Urothelium cell line (cell line): ENCODE results near the gene TMEM17.
A peak's percentile ranks its signal among the peaks of the same experiment; 100 is the strongest.
"Not testable (repeated sequence)": the region's sequence is repeated elsewhere in the genome, so short reads cannot be mapped to it uniquely, and the experiment has no call there.

Experiments used
- DNase-seq: peaks from one replicate; pipeline ENCODE4 v3.0.0; 2011; ENCODE audit warnings: low spot score, mixed read lengths
- FAIRE-seq: peaks from 2 replicates; lab custom pipeline; 2011; peaks lifted over from hg19 to GRCh38; lab: Jason Lieb, UNC

The TMEM17 gene

DNA sequence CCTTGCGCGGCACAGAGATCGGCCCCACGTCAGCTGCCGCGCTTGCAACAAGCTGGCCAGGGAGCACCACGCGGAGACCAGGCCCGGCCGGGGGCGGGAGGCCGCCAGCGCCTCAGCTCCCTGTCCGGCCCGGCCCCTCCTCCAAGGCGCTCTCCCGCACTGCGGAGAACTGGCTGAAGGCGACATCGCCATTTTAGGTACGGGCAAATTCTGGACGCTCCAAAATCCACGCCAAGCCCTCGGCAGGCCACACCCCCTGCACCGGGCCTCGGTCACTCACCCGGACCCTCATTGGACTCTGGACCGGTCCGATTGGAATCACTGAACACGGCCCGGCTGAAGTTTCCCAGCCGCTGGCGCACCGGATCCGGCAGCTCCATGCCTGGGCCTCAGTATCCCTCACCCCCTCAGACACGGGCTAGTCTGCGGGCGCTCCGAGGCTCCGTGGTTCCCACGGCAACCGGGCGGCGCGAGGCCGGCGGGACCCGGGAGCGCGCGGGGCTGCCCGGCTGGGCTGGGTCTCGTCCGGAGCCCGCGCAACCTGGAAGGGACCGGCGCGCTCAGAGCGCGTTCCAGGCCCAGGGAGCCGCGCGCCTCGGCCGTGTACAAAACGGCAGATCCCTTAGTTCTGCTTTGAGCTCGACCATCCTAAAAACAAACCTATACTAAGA is at the start of gene TMEM17:
Gene TMEM17, minus strand, starts transcription at position 446 of the 671 bp plus-strand sequence. Its CDS starts 66 bp downstream, at position 380.
- peak; percentile 96 for FAIRE-seq

DNA sequence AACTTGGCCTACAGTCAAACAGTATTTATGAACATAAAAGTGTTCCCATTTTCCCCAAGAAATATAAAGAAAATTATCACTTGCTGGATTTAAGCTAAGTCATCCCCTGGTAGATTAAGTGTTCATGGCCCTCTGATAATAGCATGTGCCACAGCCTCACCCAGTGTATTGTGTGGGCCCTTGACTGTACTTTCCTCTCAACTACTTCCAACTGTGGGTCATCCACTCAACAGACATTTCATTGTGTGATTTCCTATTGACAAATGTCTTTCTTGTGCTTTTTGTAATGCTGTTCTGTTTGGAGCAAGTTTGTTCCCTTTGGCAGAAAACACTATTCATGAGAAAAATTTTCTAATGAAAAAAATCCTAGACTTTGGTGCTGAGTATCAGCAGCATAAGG is 48.4 kb upstream of the TMEM17 start:
- FAIRE-seq (no peak), DNase-seq (no peak)

More for the DNA sequence above, at the start of gene TMEM17:
- DNase-seq: peak; percentile 92

GRCh38 chr2:62550461-62550860 is 44.5 kb upstream of the TMEM17 start:
- DNase-seq (no peak), FAIRE-seq (peak; percentile 9)

- no peak for DNase-seq
- FAIRE-seq: no peak
Measured at GRCh38 chr2:62547854-62548253, 41.9 kb upstream of the TMEM17 start.

DNA sequence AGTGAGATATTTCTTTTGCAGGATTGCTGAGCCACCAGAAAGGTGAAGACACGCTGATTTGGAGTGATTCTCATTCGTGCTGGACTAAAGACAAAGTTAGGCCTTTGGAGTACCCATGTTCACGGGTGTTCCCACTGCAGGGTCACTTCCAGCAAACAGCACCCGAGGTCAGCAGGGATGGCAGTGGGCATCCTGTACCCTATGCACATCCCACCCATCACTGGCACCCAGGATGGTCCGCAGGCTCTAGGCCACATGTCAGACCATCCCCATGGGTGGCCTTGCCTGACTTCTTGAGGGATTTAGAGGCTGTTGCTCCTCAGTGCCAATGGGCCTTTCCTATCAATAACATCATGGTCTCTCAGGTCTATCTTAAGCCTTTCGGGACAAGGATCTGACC is 39.3 kb upstream of the TMEM17 start:
- FAIRE-seq: peak; percentile 68
- DNase-seq: no peak

DNA sequence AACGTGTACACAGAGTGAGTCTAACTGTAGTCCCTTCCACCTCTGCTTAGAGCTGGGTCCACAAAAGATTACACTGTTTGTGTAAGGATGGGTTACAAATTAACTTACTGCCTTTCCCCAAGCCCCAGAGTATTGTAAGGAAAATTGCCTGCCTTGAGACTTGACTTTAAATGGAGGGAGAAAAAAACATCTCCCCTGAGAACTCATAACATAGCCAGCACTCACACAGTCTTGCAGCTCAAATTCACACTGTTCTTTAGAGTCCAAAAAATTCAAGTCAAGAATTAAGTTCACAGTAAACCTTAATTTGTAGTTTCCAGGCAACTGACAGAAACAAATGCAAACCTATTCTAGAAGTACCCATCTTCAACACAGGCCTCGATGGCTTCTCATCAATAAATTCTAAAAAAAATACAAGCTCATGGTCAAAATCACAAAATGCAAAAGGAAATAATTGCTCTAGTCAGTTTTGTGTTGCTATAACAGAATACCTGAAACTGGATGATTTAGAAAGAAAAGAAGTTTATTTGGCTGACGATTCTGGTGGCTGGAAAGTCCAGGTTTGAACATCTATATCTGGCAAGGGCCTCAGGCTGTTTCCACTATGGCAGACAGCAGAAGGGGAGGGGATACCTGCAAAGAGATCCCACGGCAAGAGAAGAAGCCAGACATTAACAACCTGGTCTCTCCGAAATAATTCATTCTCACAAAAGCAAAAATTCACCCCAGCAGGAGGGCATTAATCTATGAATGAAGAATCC is 34.6 kb upstream of the TMEM17 start:
- FAIRE-seq (no peak), DNase-seq (no peak)

DNA sequence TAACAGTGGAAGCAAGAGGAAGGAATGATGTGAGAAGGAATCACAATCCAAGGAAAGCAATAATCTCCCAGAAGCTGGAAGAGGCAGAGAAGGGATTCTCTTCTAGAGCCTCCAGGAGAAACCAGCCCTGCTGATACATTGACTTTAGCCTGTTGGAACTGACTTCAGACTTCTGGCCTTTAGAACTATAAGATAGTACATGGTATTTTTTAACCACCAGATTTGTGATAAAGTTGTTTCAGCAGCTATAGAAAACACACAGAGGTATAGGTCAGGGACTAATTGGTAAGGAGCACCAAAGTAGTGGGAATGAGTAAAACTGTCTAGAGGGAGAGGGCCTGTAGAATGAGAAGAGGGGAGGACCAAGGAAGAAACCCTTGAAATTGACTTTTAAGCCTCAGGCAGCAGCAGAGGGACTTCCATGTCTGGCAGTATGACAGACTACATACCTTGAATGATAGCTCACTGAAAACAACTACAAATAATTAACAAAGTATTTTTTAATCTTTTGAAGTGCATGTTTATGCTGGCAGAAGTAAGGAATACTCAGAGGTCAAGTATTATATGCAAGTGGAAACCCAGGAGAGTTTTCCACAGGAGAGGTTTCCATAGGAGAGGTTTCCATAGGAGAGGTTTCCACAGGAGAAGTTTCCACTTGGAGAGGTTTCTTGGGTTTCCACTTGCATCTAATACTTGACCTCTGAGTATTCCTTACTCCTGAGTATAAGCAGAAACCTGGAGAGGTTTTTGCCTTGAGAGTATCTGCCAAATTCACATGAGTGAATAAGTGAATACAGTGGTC is 33.8 kb upstream of the TMEM17 start:
- DNase-seq (no peak), FAIRE-seq (no peak)

DNA sequence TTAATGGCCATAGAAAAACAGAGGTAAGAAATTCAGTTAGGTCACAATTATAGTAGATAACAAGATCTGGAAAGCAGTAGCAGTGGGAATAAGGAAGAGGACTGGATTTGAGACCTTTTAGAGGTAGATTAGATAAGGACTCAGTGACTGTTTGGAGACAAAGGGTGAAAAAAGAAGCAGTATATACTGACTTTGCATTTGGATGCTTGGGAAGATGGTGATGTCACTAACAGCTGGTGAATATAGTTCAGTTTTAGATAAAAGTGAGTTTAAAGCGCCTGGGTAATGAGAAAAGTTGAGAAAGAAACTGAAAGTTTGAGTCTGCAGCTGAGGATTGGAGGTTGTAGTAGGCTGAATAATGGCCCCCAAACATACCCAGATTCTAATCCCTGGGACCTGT is 32.8 kb upstream of the TMEM17 start:
- DNase-seq (no peak), FAIRE-seq (no peak)

DNA sequence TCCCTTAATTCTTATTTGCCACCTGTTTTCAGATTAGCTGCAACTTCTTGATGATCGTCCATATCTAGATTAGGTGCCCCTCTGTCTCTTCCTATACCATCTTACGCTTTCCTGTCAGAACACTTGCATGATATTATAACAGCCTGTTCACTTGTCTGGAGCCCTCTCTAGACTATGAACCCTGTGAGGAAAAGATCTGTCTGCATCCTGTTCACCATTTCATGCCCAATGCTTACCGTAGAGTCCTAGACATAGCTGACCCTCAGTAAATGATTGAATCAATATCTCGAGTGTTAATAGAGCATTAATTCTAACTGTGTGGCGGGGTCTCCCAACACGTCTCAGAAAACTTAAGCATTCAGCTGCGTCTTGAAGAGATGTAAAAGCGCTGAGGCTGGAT is 31.8 kb upstream of the TMEM17 start:
- no peak for DNase-seq
- no peak for FAIRE-seq

DNA sequence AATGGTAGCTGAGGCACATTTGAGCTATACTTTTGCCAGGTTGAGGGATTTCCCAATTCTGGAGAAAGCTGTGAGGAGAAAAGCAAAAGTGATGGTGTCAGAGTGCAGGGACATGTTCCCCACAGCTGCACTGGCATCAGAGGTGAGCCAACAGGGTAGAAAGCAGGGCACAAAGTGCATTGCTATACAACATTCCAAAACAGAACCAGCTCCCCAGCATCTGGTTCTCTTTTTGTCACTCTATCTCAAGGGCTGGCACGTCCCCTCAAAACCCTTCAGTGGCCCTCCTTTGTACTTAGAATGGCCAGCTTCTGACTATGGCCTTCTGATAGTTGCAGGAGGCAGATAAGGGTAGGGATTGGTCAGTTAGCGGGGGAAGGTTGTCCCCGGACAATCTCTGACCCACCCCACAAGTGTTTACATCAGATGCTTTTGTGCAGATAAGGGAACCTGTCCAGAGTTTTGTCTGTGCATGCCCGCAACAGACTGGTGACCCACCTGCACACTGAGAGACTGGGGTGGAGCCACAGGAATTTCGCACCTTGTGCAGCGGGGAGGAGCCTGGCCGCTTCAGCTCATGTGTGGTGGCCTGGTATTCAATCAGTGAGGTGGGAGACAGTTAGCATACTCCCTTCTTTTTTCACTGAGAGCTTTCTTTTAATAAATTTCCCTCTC is 31.0 kb upstream of the TMEM17 start:
- no peak for DNase-seq
- FAIRE-seq: peak; percentile 72

DNA sequence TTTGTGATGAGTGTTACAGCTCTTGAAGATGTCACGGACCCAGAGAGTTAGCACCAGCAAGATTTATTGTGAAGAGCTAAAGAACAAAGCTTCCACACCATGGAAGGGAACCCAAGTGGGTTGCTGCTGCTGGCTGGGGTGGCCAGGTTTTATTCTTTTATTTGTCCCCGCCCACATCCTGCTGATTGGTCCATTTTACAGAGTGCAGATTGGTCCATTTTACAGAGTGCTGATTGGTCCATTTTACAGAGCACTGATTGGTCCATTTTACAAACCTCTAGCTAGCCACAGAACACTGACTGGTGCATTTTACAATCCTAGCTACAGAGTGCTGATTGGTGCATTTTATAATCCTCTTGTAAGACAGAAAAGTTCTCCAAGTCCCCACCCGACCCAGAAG is 29.5 kb upstream of the TMEM17 start:
- not testable (repeated sequence) for DNase-seq, FAIRE-seq

DNA sequence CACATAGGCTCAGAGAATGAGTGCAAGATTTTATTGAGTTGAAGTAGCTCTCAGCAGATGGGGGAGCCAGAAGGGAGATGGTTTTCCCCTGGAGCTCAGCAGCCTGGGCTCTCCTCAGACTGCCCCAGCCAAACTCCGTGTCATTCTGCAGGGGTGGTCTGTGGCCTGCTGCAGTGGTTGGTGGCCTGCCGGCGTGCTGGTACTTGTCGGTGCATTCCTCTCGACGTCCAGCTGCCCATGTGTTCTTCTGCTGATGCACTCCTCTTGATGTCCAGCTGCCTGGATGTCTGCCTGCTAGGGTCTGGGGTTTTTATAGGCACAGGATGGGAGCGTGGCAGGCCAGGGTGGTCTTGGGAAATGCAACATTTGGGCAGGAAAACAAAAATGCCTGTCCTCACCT is 25.6 kb upstream of the TMEM17 start:
- FAIRE-seq (peak; percentile 72), DNase-seq (no peak)

- FAIRE-seq (no peak), DNase-seq (no peak)
Measured at GRCh38 chr2:62529758-62530157, 23.8 kb upstream of the TMEM17 start.

GRCh38 chr2:62527478-62528210 is 21.6 kb upstream of the TMEM17 start:
- no peak for DNase-seq
- peak; percentile 50 for FAIRE-seq

GRCh38 chr2:62526531-62527381 is 20.8 kb upstream of the TMEM17 start:
- DNase-seq (no peak), FAIRE-seq (no peak)

DNA sequence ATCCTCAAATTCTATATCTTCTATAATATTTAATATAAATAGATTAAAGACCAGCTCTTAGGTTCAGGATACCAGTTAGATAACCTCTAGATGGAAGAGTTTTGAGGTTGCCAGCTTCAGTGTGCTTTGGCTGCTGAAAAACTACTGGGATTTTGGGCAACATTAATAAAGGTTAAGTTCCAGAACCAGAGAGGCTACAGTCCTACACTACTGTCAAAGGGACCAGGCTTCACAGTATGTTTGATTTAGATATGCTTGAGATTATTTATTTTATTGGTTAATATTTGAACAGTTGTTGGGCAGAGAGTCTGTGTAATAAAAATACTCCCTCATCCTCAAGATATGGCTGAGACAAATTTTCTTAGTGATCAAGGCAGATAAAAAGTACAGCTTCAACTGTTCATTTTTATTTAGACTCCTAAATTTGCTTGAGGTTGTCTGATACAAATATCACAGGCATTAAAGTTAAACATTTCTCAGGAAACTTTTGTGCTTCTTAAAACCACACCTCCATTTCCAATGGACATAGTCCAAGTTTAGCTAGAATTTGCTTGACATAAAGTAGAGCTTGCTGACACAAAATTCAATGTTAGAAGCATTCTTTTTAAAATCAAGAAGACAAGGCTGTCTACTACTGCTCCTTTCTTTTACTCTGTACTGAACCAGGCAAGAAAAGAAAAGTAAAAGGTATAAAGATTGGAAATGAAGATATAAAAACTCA is 19.7 kb upstream of the TMEM17 start:
- FAIRE-seq: no peak
- DNase-seq: no peak

DNA sequence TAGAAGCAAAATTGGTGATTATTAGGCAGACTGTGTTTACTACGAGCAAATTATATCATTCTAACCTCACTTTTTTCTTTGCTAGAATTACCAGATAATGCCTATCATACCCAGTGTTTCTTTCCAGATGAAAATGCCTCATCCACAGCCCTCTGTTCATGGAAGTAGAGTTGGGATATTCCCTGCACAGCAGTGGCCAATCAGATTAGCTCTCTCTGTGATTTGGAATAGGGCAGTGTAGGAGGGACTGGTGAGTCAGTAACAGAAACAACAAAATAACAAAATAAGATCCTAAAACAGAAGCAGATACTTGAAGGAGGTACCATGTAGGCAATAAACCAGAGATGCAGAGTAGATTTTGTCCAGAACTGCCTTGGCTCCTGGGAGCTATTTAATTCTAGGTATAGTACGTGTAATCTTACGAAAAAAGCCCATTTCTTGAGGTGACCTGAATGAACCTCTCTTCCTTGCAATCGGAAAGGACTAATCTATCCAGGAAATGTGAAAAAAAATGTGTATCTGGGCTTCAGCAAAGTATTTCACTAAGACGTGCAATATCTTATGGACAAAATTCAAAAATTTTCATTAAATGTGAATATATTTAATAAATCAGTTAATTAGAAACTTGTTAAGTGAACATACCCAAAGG is 18.4 kb upstream of the TMEM17 start:
- FAIRE-seq (no peak), DNase-seq (no peak)

- not testable (repeated sequence) for FAIRE-seq, DNase-seq
Measured at GRCh38 chr2:62521061-62521460, 15.1 kb upstream of the TMEM17 start.
